Mesothelial cell of epicardium (in vitro differentiated cells): ENCODE measurements around the gene ZNF330. TPM values are rescaled to one million over a fixed set of nuclear protein-coding genes. Genes with fewer than 3 reads are reported as not detected.

Source experiments
- DNase-seq, 2 experiments: peaks; one replicate each; pipeline ENCODE4 v3.0.0; 2021; ENCODE audit warnings: low spot score in 2 of 2; ENCODE audit not compliant: unreplicated experiment in 2 of 2
- H3K27ac Mint-ChIP-seq: 2 replicates; pipeline ENCODE4 v1.8.0; 2021; ENCODE audit warnings: mixed read lengths
- H3K27me3 Mint-ChIP-seq: 2 replicates; pipeline ENCODE4 v1.8.0; 2021; ENCODE audit warnings: low read depth, mixed read lengths
- H3K36me3 Mint-ChIP-seq: 2 replicates; pipeline ENCODE4 v1.8.0; 2021; ENCODE audit warnings: mixed read lengths
- H3K4me1 Mint-ChIP-seq: 2 replicates; pipeline ENCODE4 v1.8.0; 2021; ENCODE audit warnings: mixed read lengths
- H3K4me3 Mint-ChIP-seq: 2 replicates; pipeline ENCODE4 v1.8.0; 2021; ENCODE audit warnings: mild to moderate bottlenecking, moderate library complexity, mixed read lengths
- H3K9me3 Mint-ChIP-seq: 2 replicates; pipeline ENCODE4 v1.8.0; 2021; ENCODE audit warnings: mixed read lengths
- CTCF ChIP-seq: fragments of 200-600 bp; sonication (generic); IDR thresholded peaks from one replicate; pipeline ENCODE4 v1.5.0; 2021; ENCODE audit warnings: antibody characterized with exemption; ENCODE audit not compliant: unreplicated experiment
- total RNA-seq: library from RNA; stranded (reverse); gene quantifications from 3 replicates; pipeline ENCODE4 v1.2.1, GENCODE V29; 2021

ZNF330 gene
- total RNA-seq, 1 donor from 2014 or later: 39.1 TPM

GRCh38 chr4:141192564-141192963, 28.1 kb upstream of the ZNF330 start:
- no peak for TF ChIP-seq CTCF
- Mint-ChIP-seq H3K27ac (no peak overlapping the region), H3K27me3 (peaks cover 35% of the 10 kb centered on the region), H3K4me1 (peaks cover 8% of the 10 kb centered on the region), H3K4me3 (no peak overlapping the region), H3K9me3 (peaks cover 5% of the 10 kb centered on the region), H3K36me3 (no peaks in the 10 kb centered on the region)
- DNase-seq: no peak

GRCh38 chr4:141193516-141194034, 27.1 kb upstream of the ZNF330 start:
- TF ChIP-seq CTCF: no peak
- Mint-ChIP-seq H3K36me3 (no peaks in the 10 kb centered on the region), H3K4me3 (no peak overlapping the region)

GRCh38 chr4:141195095-141195707, 25.5 kb upstream of the ZNF330 start:
- Mint-ChIP-seq H3K27me3 (peaks cover 25% of the 10 kb centered on the region), H3K36me3 (no peaks in the 10 kb centered on the region), H3K4me3 (no peak overlapping the region), H3K4me1 (no peaks in the 10 kb centered on the region), H3K27ac (no peak overlapping the region), H3K9me3 (peaks cover 5% of the 10 kb centered on the region)
- no peak for TF ChIP-seq CTCF
- no peak for DNase-seq

More at GRCh38 chr4:141193516-141194034, 27.1 kb upstream of the ZNF330 start:
- peaks cover 27% of the 10 kb centered on the region for H3K27me3 Mint-ChIP-seq
- H3K4me1 Mint-ChIP-seq: peaks cover 6% of the 10 kb centered on the region
- no peak for DNase-seq
- H3K9me3 Mint-ChIP-seq: peaks cover 3% of the 10 kb centered on the region
- no peak overlapping the region for H3K27ac Mint-ChIP-seq

- no peaks in the 10 kb centered on the region for H3K4me1 Mint-ChIP-seq
- no peak for DNase-seq
- no peak overlapping the region for H3K27ac Mint-ChIP-seq
- H3K4me3 Mint-ChIP-seq: no peak overlapping the region
- peaks cover 10% of the 10 kb centered on the region for H3K9me3 Mint-ChIP-seq
- peaks cover 28% of the 10 kb centered on the region for H3K27me3 Mint-ChIP-seq
- TF ChIP-seq CTCF: no peak
- no peaks in the 10 kb centered on the region for H3K36me3 Mint-ChIP-seq
Measured at GRCh38 chr4:141196227-141196933, 24.3 kb upstream of the ZNF330 start.

- no peak for TF ChIP-seq CTCF
- Mint-ChIP-seq H3K9me3 (no peaks in the 10 kb centered on the region), H3K4me1 (no peaks in the 10 kb centered on the region), H3K27me3 (peaks cover 39% of the 10 kb centered on the region), H3K4me3 (no peak overlapping the region), H3K27ac (no peak overlapping the region), H3K36me3 (peaks cover 2% of the 10 kb centered on the region)
- no peak for DNase-seq
Measured at GRCh38 chr4:141207961-141208360, 12.7 kb upstream of the ZNF330 start.
